DMS 273 (cell line): Measurements from ENCODE around the gene CRBN.

Experiments used
- DNase-seq: peaks from one replicate; lab custom pipeline; 2025; ENCODE audit not compliant: unreplicated experiment; lab: John Stamatoyannopoulos, UW

Gene CRBN

DNA sequence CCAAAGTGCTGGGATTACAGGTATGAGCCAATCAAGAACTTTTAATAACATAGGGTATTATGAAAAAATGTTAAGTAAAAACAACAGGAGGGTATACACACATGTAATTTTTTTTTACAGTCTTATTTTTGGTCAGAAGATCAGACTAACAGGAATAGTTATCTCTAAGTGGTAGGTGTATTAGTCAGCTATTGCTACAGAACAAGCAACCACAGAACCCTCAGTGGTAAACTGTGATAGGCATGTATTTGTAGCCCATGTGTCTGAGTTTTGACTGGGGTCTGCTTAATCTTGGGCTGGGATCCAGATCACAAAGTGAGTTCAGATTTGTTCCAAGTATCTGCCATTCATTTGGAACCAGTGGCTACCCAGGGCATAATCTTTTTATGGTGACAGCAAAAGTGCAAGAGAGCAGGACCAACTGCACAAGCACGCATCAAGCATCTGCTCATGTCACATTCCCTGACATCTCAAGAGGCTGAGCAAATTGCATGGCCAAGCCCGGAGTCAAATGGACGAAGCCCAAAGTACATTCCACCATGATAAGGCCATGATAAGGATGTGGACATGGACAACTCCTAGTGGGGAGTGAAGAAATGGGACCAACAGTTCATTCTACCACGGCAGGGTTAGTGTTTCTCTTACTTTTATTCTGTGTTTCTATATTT, 66.3 kb downstream of the CRBN start:
- DNase-seq, result no peak

DNA sequence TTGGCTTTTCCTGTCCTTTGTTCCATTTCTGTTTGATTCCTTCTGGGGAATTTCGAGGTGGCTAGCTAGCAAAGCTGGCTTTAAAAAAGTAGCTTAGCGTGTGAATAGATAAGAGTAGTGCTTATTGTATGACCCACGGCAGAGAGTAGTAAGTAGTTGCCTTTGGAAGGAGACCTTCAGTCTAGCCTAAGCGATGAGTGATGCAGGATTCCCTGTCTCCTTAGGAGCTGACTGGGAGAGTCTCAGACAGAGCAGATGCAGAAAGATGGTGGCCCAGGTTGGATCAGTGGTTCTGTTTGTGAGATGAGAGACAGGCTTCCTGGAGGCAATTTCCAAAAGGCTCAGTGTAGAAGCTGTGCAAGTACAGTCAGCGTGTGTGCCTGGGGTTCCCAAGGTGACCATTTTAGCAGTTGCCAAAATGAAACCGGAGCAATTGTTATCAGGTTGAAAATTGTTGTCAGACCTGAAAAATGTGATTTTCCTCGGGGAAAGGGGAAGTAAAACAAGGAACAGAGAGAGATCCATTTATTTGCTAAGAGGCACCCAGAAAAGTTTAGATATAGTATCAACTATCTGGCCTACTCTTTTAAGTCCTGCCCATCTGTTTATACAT, 68.6 kb downstream of the CRBN start:
- DNase-seq, result no peak

DNA sequence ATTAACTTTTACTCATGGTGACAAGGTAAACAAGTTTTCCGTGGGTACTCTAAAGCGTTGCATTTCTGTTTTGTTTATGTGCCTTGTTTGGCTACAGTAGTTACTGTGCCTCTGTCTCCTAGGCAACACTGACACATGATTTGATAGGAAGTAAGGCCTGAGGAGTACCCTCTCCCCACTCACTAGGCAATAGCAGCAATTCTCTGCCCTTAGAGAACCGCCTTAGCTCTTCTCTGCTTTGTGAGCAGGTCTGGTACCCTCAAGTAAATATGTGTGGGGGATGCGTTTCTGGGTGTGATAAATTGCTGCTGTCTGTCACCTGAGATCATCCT, 69.2 kb downstream of the CRBN start, which contains the start of gene IL5RA:
Gene IL5RA, minus strand, starts transcription at position 76 of the 332 bp plus-strand sequence. CDS start 5,390 bp downstream, outside the sequence.
- DNase-seq, result peak; percentile 15

DNA sequence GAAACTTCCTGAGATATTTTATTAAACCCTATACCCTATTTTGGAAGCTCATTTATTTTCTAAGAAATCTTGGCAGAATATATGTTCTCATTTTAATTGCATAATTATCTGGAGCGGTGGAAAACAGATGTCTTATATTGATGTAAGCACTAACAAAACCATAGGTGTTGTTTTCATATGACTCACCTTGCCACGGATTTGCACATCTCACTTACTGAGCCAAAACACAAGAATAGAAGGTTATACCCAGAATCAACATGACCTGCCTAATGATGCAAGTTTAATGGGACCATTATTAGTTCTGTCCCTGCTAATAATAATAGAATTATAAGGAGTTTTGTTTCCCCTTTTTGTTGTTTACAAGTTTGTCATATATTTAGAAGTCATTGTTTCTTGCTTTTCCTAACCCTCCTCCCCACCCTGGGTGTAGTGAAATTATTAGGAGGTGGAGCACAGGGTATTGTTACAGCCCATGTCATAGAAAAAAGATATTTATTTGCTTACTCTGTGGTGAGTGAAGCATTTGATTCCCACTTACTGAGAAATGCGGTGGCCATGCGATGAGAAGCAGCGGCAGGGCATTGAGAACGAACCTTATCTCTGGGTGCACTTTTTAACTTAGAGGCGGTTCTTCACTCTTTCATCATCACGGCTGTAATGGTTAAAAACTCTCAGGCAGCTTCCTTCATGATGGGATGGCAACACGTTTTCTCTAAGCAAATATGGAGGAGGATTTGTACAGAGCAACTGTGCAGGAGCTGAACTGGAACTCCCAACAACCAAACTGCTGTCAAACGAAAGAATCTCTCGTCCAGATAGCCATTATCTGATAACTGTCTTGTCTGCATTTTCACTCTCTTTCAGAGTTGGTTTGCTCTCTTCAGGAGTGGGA, 69.8 kb downstream of the CRBN start:
- no peak for DNase-seq

DNA sequence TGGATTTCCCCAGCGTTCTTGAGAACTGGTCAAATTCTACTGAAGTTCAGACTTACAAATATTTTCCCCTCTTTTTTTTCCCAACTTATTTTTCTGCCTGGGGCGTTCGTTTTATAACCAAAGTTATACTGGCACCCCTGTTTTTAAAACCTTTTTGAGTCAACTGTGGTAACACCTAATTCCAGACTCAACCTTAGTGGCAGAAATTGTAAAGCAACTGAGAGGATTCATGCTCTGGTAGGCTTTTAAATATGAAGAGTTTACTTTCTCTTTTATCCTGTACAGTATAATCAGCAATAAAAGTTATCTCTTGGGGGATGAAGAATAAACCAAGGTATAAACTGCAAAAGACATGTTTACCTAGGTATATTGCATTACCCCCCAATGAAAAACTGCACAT, 71.6 kb downstream of the CRBN start:
- no peak for DNase-seq

DNA sequence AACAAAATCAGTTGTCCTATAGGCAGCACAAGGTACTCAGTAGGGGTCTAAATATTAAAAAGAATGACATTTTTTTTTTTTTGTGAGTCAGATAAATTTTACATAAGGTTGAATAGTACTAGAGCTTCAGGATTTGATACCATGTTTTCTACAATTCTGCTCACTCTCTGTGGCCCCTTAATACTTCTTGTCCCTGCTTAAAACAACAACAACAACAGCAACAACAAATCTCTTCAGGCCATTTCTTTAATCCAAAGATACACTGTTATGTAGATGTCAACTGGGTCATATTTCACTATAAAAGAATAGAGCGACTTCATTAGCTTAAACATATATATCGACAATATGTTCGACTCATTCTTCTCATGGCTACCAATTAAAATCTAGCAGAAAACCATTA, 72.3 kb downstream of the CRBN start:
- DNase-seq, result no peak

DNA sequence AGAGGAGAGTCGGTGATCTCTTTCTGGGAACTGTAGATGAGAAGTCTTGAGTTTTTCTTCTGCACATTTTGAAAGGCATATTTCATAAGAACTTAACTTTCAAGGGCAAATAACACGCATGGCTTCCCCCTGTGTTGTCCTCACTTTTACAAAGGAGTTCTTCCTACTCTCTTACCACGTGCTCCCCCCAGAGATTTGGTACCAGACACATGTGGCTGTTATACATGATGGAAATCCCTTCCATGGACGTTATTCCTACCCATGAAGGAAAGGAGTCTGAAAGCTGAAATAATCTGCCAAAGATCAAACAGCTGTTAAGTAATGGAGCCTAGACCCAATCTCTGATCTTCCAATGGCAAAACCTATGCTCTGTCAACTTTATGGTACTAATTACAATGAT, 73.7 kb downstream of the CRBN start:
- DNase-seq, result no peak

DNA sequence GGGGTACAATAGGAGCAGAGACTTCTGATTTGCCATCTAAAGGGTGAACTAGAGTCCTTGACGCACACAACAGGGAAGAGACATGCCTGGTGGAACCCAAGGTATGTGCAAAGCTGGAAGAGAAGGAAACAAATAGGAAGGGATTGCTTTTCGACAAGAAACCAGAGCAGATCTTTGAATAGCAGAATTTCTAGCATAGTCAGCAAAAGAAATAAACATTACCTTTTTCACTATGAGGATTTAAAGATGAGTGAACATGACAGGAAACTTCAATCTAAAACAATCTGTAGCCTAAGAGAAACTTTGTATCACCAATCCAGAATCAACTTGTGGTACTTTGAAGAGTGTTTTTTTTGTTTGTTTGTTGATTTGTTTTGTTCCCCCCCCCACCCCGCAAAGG, 74.2 kb downstream of the CRBN start:
- DNase-seq, result no peak

DNA sequence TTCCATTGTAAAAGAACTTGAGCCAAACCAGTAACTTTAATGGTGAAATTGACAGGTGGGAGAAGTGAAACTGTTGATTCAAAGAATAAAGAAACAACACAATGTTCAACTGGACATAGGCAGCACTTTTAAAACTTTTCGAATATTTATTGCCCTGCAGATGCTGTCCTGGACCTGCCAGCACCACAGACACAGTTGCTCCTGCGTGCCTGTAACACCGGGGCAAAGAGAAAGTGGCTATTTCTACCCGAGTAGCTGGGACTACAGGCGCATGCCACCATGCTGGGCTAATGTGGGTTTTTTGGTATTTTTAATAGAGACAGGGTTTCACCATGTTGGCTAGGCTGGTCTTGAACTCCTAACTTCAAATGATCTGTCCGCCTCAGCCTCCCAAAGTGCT, 76.7 kb downstream of the CRBN start:
- DNase-seq, result no peak

DNA sequence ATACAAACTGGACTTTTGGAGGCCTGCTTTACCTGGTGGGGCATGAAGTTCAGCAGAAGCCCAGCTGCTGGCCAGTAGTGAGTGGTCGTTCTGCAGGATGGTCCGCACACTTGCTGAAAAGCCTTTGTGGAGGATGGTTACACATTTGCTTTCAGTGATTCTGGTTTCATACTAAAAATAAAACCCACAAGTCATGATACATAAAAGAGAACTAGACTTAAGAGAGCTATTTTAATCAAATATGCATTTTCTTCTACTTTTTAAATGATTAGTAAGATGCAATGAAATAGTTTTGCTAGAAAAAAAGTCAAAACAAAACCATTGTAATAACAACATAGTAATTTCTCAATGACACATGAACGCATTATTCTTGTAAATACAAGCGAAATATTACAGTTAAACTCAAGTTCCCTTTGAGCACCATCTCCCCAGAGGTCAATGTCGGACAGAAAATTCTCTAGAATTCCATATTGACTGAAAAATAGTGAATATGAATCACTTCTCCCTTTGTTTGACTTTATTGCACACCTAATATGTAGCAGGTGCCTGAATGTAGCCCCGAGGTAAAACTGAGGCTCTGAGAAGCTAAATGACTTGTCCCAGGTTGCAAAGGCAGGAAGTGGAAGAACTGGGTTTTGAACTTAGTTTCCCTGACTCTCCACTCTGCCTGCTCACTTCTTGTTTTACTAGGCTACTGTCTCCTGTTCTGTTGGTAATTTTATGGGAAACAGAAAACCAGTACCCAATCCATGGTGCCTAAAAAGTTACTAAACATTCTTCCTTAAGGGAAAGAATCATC, 77.6 kb downstream of the CRBN start:
- no peak for DNase-seq
